PC-9 (cell line): ENCODE data around the gene MAEA. TPM values are rescaled to one million over a fixed set of nuclear protein-coding genes. Genes with fewer than 3 reads are reported as not detected.

Experiments used
- BruUV-seq: library from RNA; stranded (reverse); fragments of 400-500 nt; replicated peaks from 2 replicates; lab custom pipeline; 2021; lab: Mats Ljungman, UMichigan
- CTCF ChIA-PET: fragments of 300-600 bp; sonication (Branson Sonifier 250); formaldehyde crosslinking; loops from one replicate; lab custom pipeline; 2022; ENCODE audit warnings: antibody characterized with exemption; lab: Charles Lee
- POLR2A ChIA-PET: fragments of 300-600 bp; sonication (Branson Sonifier 250); formaldehyde crosslinking; loops from one replicate; lab custom pipeline; 2022; ENCODE audit warnings: antibody characterized with exemption; ENCODE audit not compliant: unreplicated experiment; lab: Charles Lee
- DNase-seq, 2 experiments: peaks; one replicate each; pipeline versions ENCODE4 v3.0.0 to v3.0.0-alpha.2; 2015 to 2022; ENCODE audit warnings: mixed read lengths in 1 of 2
- H2AFZ ChIP-seq: fragments of 200-600 bp; sonication (generic); 2 replicates; pipeline ENCODE4 v1.8.1; 2017; ENCODE audit warnings: antibody characterized with exemption
- H3F3A ChIP-seq: fragments of 200-600 bp; sonication (generic); 2 replicates; pipeline ENCODE4 v1.8.1; 2017; ENCODE audit warnings: antibody characterized with exemption, mild to moderate bottlenecking, low read depth; ENCODE audit not compliant: insufficient read depth
- H3K27ac ChIP-seq: fragments of 200-600 bp; sonication (generic); 2 replicates; pipeline ENCODE4 v1.6.1; 2016; ENCODE audit warnings: mixed run types
- H3K27me3 ChIP-seq: fragments of 200-600 bp; sonication (generic); 2 replicates; pipeline ENCODE4 v1.6.1; 2016; ENCODE audit warnings: low read depth, mixed run types; ENCODE audit not compliant: insufficient read depth
- H3K36me3 ChIP-seq: fragments of 200-600 bp; sonication (generic); 2 replicates; pipeline ENCODE4 v1.6.1; 2016; ENCODE audit warnings: low read depth, mixed run types
- H3K4me1 ChIP-seq: fragments of 200-600 bp; sonication (generic); replicated peaks from 2 replicates; pipeline ENCODE4 v1.6.1; 2016; ENCODE audit warnings: mixed run types; ENCODE audit not compliant: insufficient read depth
- H3K4me2 ChIP-seq: fragments of 200-600 bp; sonication (generic); 2 replicates; pipeline ENCODE4 v1.6.1; 2017; ENCODE audit warnings: mixed run types
- H3K4me3 ChIP-seq: fragments of 200-600 bp; sonication (generic); 2 replicates; pipeline ENCODE4 v1.6.1; 2016; ENCODE audit warnings: mixed run types
- H3K79me2 ChIP-seq: fragments of 200-600 bp; sonication (generic); 2 replicates; pipeline ENCODE4 v1.6.1; 2017; ENCODE audit warnings: low read depth, mixed run types
- H3K9me2 ChIP-seq: fragments of 200-600 bp; sonication (generic); 2 replicates; pipeline ENCODE4 v1.8.1; 2017; ENCODE audit warnings: mild to moderate bottlenecking; ENCODE audit not compliant: insufficient read depth
- H3K9me3 ChIP-seq: fragments of 200-600 bp; sonication (generic); 2 replicates; pipeline ENCODE4 v1.8.1; 2016; ENCODE audit warnings: low read depth; ENCODE audit not compliant: insufficient read depth
- H4K20me1 ChIP-seq: fragments of 200-600 bp; sonication (generic); 2 replicates; pipeline ENCODE4 v1.8.1; 2017; ENCODE audit not compliant: insufficient read depth
- EZH2 ChIP-seq: fragments of 200-600 bp; sonication (generic); IDR thresholded peaks from 2 replicates; pipeline ENCODE4 v1.8.0; 2017; ENCODE audit warnings: antibody characterized with exemption, low read depth
- intact Hi-C: fragments of 100-400 bp; cut with micrococcal nuclease; formaldehyde crosslinking; loops from one replicate; pipeline ENCODE4 v1.10.0; 2022; ENCODE audit not compliant: unreplicated experiment
- total RNA-seq: library from RNA; stranded (reverse); gene quantifications from 2 replicates; pipeline ENCODE4 v1.2.3, GENCODE V29; 2021
- TF ChIP-seq, protein P1 (sequence below): fragments of 200-600 bp; sonication (generic); conservative IDR thresholded peaks from 2 replicates; pipeline ENCODE4 v1.6.1; 2017; ENCODE audit warnings: mixed run types, antibody characterized with exemption, mild to moderate bottlenecking, moderate library complexity

Gene MAEA
- total RNA-seq, 1 experiment from 2014 or later: 79.4 TPM

DNA sequence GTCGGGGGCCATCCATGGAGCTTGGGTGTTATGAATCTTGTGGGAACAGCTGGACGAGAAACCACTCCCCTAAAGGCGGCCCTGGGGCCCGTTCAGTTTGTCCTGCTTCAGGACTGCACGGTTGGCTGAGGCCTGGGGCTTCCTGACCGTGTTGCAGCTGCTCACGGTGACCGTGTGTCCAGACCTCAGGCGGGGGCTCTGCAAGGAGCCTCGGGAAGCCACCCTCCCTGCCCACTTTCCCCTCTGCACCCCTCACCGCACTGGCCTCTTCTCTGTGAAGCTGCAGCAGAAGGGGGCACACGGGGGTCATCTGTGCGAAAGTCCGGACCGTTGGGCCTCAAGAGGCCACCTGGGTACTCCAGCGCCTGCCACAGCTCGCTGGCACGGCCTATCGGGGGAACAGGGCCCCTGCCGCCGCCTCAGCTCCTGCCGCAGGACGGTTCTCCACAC, 86.7 kb downstream of the MAEA start:
- no peak overlapping the region for H2AFZ ChIP-seq

DNA sequence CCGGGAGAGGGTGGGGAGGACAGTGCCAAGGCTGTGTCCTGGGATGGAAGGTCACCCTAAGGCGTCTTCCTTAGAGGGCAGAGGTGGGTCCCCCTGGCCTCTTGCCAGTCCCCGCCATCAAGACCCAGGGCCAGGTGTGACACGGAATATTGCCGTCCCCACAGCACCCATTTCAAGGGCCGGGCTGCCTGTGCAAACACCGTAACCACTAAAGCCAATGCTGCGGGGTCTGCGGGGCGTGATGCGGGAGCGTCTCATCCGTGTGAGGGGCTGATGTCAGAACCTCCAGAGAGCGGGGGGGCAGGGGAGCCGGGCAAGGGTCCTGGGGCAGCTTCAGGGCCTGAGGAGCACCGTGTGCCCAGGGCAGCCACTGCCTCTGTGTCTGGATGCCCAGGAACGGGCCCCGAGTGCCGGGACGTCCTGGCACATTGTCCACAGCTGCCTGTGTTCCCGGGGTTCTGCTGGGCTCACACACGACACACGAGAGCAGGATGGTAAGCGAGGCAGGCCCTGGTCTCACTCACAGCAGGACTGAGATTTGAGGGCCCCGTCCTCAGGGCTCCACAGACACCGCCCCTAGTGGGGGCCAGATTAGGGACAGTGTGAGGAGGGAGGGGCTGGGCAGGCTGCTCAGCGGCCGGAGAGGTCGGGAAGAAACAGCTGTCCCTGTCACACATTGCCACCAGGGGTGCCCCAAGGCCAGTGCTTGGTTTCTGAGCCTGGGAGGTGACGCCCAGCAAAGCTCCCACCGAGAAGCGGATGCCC, 87.3 kb downstream of the MAEA start:
- TF ChIP-seq EZH2: no peak
- TF ChIP-seq, protein P1, sequence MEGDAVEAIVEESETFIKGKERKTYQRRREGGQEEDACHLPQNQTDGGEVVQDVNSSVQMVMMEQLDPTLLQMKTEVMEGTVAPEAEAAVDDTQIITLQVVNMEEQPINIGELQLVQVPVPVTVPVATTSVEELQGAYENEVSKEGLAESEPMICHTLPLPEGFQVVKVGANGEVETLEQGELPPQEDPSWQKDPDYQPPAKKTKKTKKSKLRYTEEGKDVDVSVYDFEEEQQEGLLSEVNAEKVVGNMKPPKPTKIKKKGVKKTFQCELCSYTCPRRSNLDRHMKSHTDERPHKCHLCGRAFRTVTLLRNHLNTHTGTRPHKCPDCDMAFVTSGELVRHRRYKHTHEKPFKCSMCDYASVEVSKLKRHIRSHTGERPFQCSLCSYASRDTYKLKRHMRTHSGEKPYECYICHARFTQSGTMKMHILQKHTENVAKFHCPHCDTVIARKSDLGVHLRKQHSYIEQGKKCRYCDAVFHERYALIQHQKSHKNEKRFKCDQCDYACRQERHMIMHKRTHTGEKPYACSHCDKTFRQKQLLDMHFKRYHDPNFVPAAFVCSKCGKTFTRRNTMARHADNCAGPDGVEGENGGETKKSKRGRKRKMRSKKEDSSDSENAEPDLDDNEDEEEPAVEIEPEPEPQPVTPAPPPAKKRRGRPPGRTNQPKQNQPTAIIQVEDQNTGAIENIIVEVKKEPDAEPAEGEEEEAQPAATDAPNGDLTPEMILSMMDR: no peak
- intact Hi-C loops: no loop called here
- H3K4me2 ChIP-seq: no peak overlapping the region
- H3K9me3 ChIP-seq: no peaks in the 10 kb centered on the region
- no peaks in the 10 kb centered on the region for H3K4me1 ChIP-seq
- no peaks in the 10 kb centered on the region for H3K27me3 ChIP-seq
- H3K9me2 ChIP-seq: no peaks in the 10 kb centered on the region
- ChIA-PET CTCF (no interaction called here), POLR2A (no interaction called here)
- BruUV-seq: no TSS peak
- no peak overlapping the region for H3K27ac ChIP-seq
- no peak overlapping the region for H3K4me3 ChIP-seq
- no peaks in the 10 kb centered on the region for H4K20me1 ChIP-seq
- H3F3A ChIP-seq: no peaks in the 10 kb centered on the region
- DNase-seq: no peak
- no peak overlapping the region for H2AFZ ChIP-seq
- no peaks in the 10 kb centered on the region for H3K79me2 ChIP-seq
- H3K36me3 ChIP-seq: no peaks in the 10 kb centered on the region

More for the DNA sequence above, 86.7 kb downstream of the MAEA start:
- no TSS peak for BruUV-seq
- no peaks in the 10 kb centered on the region for H3K9me3 ChIP-seq
- H3K79me2 ChIP-seq: no peaks in the 10 kb centered on the region
- no peak overlapping the region for H3K4me2 ChIP-seq
- H3K36me3 ChIP-seq: no peaks in the 10 kb centered on the region
- H3K4me1 ChIP-seq: no peaks in the 10 kb centered on the region
- no peaks in the 10 kb centered on the region for H4K20me1 ChIP-seq
- no peaks in the 10 kb centered on the region for H3K9me2 ChIP-seq
- CTCF ChIA-PET: no interaction called here
- no peak overlapping the region for H3K27ac ChIP-seq
- DNase-seq: no peak
- no peaks in the 10 kb centered on the region for H3K27me3 ChIP-seq
- no peaks in the 10 kb centered on the region for H3F3A ChIP-seq
- POLR2A ChIA-PET: no interaction called here
- intact Hi-C loops: no loop called here
- TF ChIP-seq EZH2: no peak
- TF ChIP-seq, protein P1: no peak
- H3K4me3 ChIP-seq: no peak overlapping the region

DNA sequence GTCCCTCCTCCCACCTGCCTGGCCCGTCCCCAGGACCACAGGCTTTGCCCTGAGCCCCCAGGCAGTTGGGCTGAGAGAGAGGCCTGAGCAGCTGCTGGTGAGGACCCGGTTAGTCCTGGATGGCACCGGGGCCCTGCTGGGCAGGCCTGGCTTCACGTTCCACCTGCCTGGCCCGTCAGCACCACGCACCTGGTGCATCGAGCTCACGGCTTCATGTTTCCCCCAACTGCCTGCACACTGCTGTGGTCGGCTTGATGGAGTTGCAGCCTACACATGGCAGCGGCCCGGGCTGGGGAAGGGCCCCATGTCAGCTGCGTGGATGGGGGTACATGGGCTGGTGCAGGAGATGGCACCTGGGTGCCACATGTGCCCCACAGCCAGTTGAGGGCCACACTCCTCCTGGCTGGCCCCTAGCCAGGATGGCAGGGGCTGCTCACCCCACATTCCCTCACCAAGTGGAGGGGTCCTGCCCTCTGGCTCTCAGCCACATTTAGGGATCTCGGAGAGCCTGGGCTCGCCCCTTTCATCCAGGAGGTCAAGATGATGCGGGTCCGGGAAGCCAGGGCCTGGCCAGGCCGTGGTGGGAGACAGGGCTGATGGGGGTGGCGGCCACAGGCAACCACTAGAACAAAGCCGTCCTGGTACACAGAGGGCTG, 88.0 kb downstream of the MAEA start:
- no TSS peak for BruUV-seq
- Histone ChIP-seq H3K79me2 (no peaks in the 10 kb centered on the region), H3K36me3 (no peaks in the 10 kb centered on the region), H3K9me2 (no peaks in the 10 kb centered on the region), H4K20me1 (no peaks in the 10 kb centered on the region), H3F3A (no peaks in the 10 kb centered on the region), H3K4me1 (no peaks in the 10 kb centered on the region), H3K4me3 (no peak overlapping the region), H2AFZ (no peak overlapping the region), H3K27ac (no peak overlapping the region), H3K9me3 (no peaks in the 10 kb centered on the region), H3K4me2 (no peak overlapping the region), H3K27me3 (no peaks in the 10 kb centered on the region)
- no peak for DNase-seq
- ChIA-PET POLR2A (no interaction called here), CTCF (no interaction called here)
- TF ChIP-seq, protein P1: no peak
- TF ChIP-seq EZH2: no peak
- intact Hi-C loops: no loop called here
